HUDEP-2 (cell line): Measurements from ENCODE around the gene TMEM190.
"Not testable (repeated sequence)": the region's sequence is repeated elsewhere in the genome, so short reads cannot be mapped to it uniquely, and the experiment has no call there.

Experiments used
- DNase-seq, 76 experiments: peaks; one replicate each; lab custom pipeline; 2025; ENCODE audit not compliant: unreplicated experiment in 76 of 76; lab: John Stamatoyannopoulos, UW

Gene TMEM190

GRCh38 chr19:55418185-55418584 lies 41.6 kb downstream of the TMEM190 start:
- peak in 63 of 76 experiments; percentile 21 to 82 (median 54) for DNase-seq

- no peak for DNase-seq
Measured at GRCh38 chr19:55419103-55419502, 42.5 kb downstream of the TMEM190 start.

- no peak for DNase-seq
Measured at GRCh38 chr19:55419624-55420236, 43.1 kb downstream of the TMEM190 start.

DNA sequence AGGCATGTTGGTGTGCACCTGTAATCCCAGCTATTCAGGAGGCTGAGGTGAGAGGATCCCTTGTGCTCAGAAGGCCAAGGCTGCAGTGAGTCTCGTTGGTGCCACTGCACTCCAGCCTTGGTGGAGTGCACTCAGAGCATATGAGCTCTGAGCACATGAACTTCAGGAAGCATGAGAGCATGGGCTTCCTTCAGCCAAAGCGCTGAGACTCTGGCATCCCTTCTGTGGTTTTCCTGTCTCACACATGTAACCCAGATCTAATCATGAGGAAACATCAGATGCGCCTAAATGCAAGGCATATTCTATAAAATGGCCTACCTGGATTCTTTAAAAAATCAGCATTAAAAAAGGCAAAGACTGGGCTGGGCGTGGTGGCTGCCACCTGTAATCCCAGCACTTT lies 44.7 kb downstream of the TMEM190 start:
- DNase-seq = not testable (repeated sequence)

DNA sequence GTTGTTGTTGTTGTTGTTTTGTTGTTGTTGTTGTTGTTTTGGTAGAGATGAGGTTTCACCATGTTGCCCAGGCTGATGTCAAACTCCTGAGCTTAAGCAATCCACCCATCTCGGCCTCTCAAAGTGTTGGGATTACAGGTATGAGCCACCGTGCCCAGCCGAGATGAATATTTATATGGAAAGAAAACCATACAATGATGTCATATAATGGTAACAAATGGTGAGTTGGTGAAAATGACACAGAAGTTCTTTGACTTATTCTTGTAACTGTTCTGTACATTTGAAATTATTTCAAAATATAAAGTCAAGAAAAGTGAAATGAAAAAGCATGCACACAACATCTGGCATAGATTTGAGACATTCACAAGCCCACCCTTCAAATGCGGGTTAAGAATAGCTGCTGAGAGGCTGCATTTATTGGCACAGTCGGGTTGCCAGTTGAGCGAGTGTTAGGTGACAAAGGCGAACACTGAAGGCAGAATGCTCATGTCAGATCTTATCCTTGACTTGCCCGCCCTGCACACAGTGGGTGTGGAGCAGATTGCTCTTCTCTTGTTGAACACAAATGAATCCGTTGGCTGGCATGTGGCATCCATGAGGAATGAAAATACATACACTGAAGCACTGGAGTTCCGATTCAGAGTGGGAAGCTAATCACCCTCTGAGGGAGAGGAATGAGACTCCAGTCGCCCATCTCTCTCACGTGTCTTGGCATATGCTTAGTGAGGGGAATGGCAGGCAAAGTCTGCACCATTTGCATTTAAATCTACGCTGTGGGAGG lies 46.8 kb downstream of the TMEM190 start:
- DNase-seq = no peak

DNA sequence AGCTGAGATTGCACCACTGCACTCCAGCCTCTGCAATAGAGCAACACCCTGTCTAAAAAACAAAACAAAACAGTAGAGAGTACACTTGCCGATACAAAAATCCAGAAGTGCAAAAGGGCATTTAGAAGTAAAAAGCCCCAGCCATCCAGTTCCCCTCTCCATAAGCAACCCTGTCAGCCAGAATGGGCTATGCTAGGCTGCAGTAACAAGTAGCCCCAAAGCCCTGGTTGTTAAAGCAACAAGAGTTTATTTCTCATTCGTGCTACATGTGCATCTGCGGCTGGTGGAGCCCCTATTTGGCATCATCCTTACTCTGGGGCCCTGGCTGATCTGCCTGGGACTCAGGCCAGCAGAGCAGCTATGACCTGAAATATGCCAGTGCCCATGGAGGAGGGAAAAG lies 47.9 kb downstream of the TMEM190 start:
- no peak for DNase-seq

- no peak for DNase-seq
Measured at GRCh38 chr19:55426042-55426441, 49.4 kb downstream of the TMEM190 start.
